GM21619 (cell line): Measurements from ENCODE around the gene POU2F2.

ENCODE experiments used
- ATAC-seq: cut with Tn5 transposase; IDR thresholded peaks from one replicate; pipeline ENCODE4 v1.9.1; 2021; ENCODE audit not compliant: unreplicated experiment

Gene POU2F2

DNA sequence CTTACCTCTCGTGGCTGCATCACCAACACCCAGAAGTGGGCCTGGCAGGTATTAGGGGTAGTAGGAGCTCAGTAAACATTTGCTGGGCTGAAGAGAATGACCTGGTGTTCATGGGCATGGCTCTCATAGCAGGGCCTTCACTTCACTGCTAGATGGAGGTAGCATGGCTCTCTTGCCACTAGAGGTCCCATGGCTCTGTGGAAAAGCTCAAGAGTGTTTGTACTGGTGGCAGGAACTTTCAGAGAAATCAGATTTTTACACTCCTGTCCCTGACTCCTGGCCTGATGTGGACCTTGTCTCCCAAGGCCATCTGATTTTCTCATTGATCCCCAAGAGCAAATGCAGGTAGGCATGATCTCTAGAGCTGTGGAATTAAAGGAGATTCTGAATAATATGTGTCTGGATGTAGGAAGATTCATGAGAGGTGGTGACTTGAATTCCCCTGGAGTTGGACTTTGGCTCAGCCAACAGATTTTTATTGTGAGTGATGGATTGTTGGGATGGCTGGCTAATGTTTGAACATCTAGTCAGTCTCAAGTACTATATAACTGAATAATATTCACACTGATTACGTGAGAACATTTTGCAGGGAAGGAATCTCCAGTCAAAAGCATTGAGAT is 50.6 kb downstream of the POU2F2 start:
- ATAC-seq: no peak

GRCh38 chr19:42080764-42081375 is 51.4 kb downstream of the POU2F2 start:
- no peak for ATAC-seq

DNA sequence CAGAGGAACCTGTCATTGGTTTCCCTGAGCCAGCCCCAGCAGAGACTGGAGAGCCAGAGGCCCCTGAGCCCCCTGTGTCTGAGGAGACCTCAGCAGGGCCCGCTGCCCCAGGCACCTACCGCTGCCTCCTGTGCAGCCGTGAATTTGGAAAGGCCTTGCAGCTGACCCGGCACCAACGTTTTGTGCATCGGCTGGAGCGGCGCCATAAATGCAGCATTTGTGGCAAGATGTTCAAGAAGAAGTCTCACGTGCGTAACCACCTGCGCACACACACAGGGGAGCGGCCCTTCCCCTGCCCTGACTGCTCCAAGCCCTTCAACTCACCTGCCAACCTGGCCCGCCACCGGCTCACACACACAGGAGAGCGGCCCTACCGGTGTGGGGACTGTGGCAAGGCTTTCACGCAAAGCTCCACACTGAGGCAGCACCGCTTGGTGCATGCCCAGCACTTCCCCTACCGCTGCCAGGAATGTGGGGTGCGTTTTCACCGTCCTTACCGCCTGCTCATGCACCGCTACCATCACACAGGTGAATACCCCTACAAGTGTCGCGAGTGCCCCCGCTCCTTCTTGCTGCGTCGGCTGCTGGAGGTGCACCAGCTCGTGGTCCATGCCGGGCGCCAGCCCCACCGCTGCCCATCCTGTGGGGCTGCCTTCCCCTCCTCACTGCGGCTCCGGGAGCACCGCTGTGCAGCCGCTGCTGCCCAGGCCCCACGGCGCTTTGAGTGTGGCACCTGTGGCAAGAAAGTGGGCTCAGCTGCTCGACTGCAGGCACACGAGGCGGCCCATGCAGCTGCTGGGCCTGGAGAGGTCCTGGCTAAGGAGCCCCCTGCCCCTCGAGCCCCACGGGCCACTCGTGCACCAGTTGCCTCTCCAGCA is 52.1 kb downstream of the POU2F2 start:
- no peak for ATAC-seq

- ATAC-seq: no peak
Observed at GRCh38 chr19:42079276-42079669, 53.0 kb downstream of the POU2F2 start.

GRCh38 chr19:42078538-42079275 is 53.5 kb downstream of the POU2F2 start:
- no peak for ATAC-seq

- ATAC-seq: no peak
Observed at GRCh38 chr19:42078058-42078457, 54.2 kb downstream of the POU2F2 start.

GRCh38 chr19:42076380-42076944 is 55.8 kb downstream of the POU2F2 start:
- ATAC-seq: no peak

- ATAC-seq: peak; percentile 90
Observed at GRCh38 chr19:42075616-42076379, 56.4 kb downstream of the POU2F2 start, which contains the start of gene ZNF574. Gene ZNF574, plus strand, starts transcription at chr19:42076166. Its CDS starts 2,441 bp downstream, at chr19:42078607.

- no peak for ATAC-seq
Observed at GRCh38 chr19:42075364-42075615, 57.0 kb downstream of the POU2F2 start.

DNA sequence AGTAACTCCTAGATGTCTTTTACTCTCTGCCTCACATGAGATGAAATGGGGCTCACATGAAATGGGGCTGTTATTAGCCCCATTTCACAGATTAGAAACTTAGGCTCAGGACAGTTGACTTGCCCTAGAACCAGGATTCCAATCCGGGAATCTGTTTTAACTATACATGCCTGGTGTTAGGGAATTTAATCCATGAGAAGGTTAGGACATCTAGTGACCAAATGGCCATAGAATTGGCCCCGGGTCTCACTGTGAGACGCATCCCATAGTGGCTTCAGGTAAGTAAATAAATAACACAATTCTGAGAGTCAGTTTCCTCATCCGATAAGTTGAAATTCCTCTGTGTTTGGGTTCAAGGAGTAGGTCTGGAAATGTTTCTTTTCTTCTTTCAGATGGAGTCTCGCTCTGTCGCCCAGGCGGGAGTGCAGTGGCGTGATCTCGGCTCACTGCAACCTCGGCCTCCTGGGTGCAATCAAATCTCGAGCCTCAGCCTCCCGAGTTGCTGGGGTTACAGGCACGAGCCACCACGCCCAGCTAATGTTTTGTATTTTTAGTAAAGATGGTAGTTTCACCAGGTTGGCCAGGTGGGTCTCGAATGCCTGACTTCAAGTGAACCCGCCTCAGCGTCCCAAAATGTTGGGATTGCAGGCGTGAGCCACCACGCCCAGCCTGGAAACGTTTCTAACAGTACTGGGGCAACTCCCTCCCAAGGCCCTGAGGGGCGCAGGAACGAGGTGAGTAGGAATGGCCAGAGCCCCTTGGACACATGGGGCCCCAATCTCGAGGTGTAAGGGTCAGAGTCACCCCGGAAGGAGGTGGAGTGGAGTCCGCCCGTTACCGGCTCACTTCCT is 57.5 kb downstream of the POU2F2 start:
- ATAC-seq: no peak

- no peak for ATAC-seq
Observed at GRCh38 chr19:42071247-42071646, 61.0 kb downstream of the POU2F2 start.

GRCh38 chr19:42069619-42070351 is 62.5 kb downstream of the POU2F2 start, which contains the start of gene GRIK5:
Gene GRIK5, minus strand, starts transcription at chr19:42070206. Its CDS starts 4,436 bp downstream, at chr19:42065770.
- no peak for ATAC-seq

DNA sequence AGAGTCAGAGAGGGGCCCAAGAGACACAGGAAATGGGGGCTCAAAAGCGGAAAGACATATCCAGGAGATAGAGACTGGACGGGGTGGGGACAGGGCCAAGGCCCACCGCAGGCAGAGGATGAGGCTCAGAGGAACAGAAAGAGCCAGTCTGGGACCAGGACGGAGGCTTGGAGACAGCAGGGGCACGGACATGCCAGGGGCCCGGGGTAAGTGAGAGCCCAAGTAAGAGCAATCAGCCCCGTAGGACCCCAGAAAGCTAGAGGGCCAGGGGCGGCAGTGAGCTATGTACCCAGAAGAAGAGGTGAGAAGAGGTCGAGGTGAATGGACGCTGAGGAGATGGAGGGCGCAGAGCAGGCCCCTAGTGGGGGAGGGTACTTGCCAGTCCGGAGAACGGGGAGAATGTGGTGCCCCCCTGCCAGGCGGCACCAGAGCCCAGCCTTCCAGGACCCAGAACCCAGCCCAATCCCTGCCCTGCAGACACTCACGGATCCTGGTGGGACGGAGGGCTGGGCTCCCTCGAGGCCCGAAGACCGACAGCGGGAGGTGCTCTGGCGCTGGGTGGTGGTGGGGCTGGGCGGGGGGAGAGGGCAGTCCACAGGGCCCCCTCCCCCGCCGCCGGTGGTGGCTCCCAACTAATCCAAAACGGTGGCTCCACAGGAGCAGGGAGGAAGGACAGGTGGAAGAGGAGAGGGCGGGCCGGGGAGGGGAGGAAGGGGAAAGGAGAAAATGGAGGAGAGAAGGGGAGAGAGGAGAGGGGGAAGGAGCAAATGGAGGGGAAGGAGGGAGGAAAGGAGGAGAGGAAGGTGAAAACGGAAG is 63.3 kb downstream of the POU2F2 start:
- ATAC-seq: no peak

- ATAC-seq: no peak
Observed at GRCh38 chr19:42068361-42068755, 63.9 kb downstream of the POU2F2 start.

GRCh38 chr19:42067315-42067888 is 64.8 kb downstream of the POU2F2 start:
- no peak for ATAC-seq

GRCh38 chr19:42066075-42066754 is 66.0 kb downstream of the POU2F2 start:
- ATAC-seq: no peak

DNA sequence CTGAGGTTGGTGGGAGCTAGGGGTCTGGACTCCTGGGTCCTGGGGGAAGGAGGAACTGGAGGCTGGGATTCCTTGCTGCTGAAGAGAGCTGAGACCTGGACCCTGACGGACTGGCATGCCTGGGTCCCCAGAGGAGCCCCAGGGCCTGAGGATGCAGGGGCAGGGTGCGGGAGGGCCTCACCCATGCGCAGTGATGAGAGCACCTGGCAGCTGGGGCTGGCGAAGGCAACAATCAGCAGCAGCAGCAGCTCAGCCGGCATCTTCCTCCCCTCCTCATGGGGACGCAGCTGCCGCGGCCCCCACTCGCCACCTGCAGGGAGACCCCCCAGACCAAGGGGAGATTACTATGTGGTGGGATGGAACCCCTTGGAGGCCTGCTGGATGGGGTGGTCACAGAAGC is 66.7 kb downstream of the POU2F2 start:
- ATAC-seq: no peak
